Panc1 (cell line): ENCODE measurements around the gene MCF2L2. TPM values are rescaled to one million over a fixed set of nuclear protein-coding genes. Genes with fewer than 3 reads are reported as not detected.

Experiments used
- ATAC-seq: fragments of 200-7000 bp; cut with Tn5 transposase; 2 replicates; pipeline ENCODE4 v1.9.1; 2020; ENCODE audit warnings: mild to moderate bottlenecking, moderate library complexity
- BruUV-seq: library from RNA; stranded (reverse); fragments of 400-500 nt; replicated peaks from 2 replicates; lab custom pipeline; 2021; lab: Mats Ljungman, UMichigan
- CTCF ChIA-PET: fragments of 300-600 bp; sonication (Branson Sonifier 250); formaldehyde crosslinking; loops from one replicate; lab custom pipeline; 2022; ENCODE audit warnings: antibody characterized with exemption; lab: Charles Lee
- POLR2A ChIA-PET: fragments of 300-600 bp; sonication (Branson Sonifier 250); formaldehyde crosslinking; loops from one replicate; lab custom pipeline; 2022; ENCODE audit warnings: antibody characterized with exemption; lab: Charles Lee
- DNase-seq: peaks from one replicate; pipeline ENCODE4 v3.0.0-alpha.2; 2010; ENCODE audit warnings: low read depth, low spot score
- H3K27ac ChIP-seq: 2 replicates; pipeline ENCODE4 v1.5.1; 2011; ENCODE audit warnings: mild to moderate bottlenecking, low read length, inconsistent platforms
- H3K27me3 ChIP-seq: fragments of 200-500 bp; sonication (Bioruptor generic); 2 replicates; pipeline ENCODE4 v1.6.0; 2014; ENCODE audit warnings: low read length, inconsistent platforms; ENCODE audit not compliant: control insufficient read depth, insufficient read depth
- H3K36me3 ChIP-seq: fragments of 200-500 bp; sonication (Bioruptor generic); 2 replicates; pipeline ENCODE4 v1.5.1; 2014; ENCODE audit warnings: inconsistent platforms, mild to moderate bottlenecking, low read length, moderate library complexity; ENCODE audit not compliant: control insufficient read depth, insufficient read depth
- H3K4me1 ChIP-seq: 2 replicates; pipeline ENCODE4 v1.5.1; 2011; ENCODE audit warnings: inconsistent platforms, mild to moderate bottlenecking, low read length, moderate library complexity; ENCODE audit not compliant: control insufficient read depth, insufficient read depth
- H3K4me3 ChIP-seq, 2 experiments: 2 replicates each; pipeline ENCODE4 v1.5.1; 2011 to 2012; ENCODE audit warnings: low read depth in 2 of 2, low read length in 2 of 2, mild to moderate bottlenecking in 2 of 2, inconsistent platforms in 1 of 2, moderate library complexity in 1 of 2
- H3K9me3 ChIP-seq: fragments of 200-500 bp; sonication (Bioruptor generic); 2 replicates; pipeline ENCODE4 v1.5.1; 2014; ENCODE audit warnings: low read depth, mild to moderate bottlenecking, inconsistent platforms, low read length, moderate library complexity; ENCODE audit not compliant: control insufficient read depth, insufficient read depth
- POLR2AphosphoS5 ChIP-seq: IDR thresholded peaks from 2 replicates; pipeline ENCODE4 v1.6.1; 2012; ENCODE audit warnings: mild to moderate bottlenecking, low read depth, low read length, moderate library complexity
- SIN3A ChIP-seq: IDR thresholded peaks from 2 replicates; pipeline ENCODE4 v1.6.1; 2012; ENCODE audit warnings: low read depth, mild to moderate bottlenecking, low read length, moderate library complexity, borderline replicate concordance; ENCODE audit not compliant: insufficient read depth
- TCF7L2 ChIP-seq: IDR thresholded peaks from 2 replicates; pipeline ENCODE4 v1.6.1; 2011; ENCODE audit warnings: mild to moderate bottlenecking, low read depth, low read length, inconsistent platforms
- in situ Hi-C: cut with HindIII; loops from 2 replicates; pipeline ENCODE4 v1.10.0; 2016; ENCODE audit warnings: low sequenced_read_pairs, low pct_unique_long_range_greater_than_20kb
- intact Hi-C: fragments of 100-400 bp; cut with micrococcal nuclease; formaldehyde crosslinking; loops from one replicate; pipeline ENCODE4 v1.10.0; 2022; ENCODE audit not compliant: unreplicated experiment
- total RNA-seq: library from RNA; stranded (reverse); gene quantifications from one replicate; pipeline ENCODE4 v1.2.1, GENCODE V29; 2021; ENCODE audit not compliant: unreplicated experiment
- TF ChIP-seq, protein P1 (sequence below): fragments of 450-650 bp; IDR thresholded peaks from 2 replicates; pipeline ENCODE4 v1.5.1; 2017; ENCODE audit warnings: mild to moderate bottlenecking
- TF ChIP-seq, protein P2 (sequence below), 2 experiments: IDR thresholded peaks; 2 replicates each; pipeline ENCODE4 v1.6.1; 2011 to 2012; ENCODE audit warnings: low read depth in 2 of 2, control low read depth in 1 of 2, low read length in 1 of 2, mild to moderate bottlenecking in 1 of 2, moderate library complexity in 1 of 2; ENCODE audit not compliant: insufficient read depth in 1 of 2

MCF2L2 gene
- total RNA-seq, 1 experiment from 2014 or later, result 1.0 TPM

DNA sequence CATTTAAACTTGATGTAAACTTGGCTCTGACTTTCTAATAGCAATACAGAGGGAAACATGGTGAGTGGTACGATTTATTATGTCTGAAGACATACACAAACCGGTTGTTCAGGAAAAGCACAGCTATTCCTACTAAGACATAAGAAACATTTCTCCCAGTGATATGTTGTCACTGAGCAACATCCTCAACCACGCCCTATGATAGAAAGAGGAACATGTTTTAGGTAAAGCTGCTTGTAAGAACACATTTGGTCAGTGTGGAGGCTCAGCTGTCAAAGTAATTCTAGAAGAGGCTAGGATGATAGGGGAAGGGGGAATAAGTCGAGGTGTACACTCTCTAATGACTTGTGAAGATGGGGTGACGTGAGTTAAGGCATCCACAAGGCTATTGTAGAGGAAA, 218.1 kb downstream of the MCF2L2 start:
- Histone ChIP-seq H3K4me3 (no peak overlapping the region), H3K36me3 (no peaks in the 10 kb centered on the region), H3K27ac (no peak overlapping the region), H3K9me3 (no peaks in the 10 kb centered on the region), H3K4me1 (no peaks in the 10 kb centered on the region), H3K27me3 (no peaks in the 10 kb centered on the region; the same call in 1 of the 2 replicates)
- TF ChIP-seq TCF7L2, result no peak
- TF ChIP-seq, protein P1, sequence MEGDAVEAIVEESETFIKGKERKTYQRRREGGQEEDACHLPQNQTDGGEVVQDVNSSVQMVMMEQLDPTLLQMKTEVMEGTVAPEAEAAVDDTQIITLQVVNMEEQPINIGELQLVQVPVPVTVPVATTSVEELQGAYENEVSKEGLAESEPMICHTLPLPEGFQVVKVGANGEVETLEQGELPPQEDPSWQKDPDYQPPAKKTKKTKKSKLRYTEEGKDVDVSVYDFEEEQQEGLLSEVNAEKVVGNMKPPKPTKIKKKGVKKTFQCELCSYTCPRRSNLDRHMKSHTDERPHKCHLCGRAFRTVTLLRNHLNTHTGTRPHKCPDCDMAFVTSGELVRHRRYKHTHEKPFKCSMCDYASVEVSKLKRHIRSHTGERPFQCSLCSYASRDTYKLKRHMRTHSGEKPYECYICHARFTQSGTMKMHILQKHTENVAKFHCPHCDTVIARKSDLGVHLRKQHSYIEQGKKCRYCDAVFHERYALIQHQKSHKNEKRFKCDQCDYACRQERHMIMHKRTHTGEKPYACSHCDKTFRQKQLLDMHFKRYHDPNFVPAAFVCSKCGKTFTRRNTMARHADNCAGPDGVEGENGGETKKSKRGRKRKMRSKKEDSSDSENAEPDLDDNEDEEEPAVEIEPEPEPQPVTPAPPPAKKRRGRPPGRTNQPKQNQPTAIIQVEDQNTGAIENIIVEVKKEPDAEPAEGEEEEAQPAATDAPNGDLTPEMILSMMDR, result no peak
- TF ChIP-seq, protein P2, sequence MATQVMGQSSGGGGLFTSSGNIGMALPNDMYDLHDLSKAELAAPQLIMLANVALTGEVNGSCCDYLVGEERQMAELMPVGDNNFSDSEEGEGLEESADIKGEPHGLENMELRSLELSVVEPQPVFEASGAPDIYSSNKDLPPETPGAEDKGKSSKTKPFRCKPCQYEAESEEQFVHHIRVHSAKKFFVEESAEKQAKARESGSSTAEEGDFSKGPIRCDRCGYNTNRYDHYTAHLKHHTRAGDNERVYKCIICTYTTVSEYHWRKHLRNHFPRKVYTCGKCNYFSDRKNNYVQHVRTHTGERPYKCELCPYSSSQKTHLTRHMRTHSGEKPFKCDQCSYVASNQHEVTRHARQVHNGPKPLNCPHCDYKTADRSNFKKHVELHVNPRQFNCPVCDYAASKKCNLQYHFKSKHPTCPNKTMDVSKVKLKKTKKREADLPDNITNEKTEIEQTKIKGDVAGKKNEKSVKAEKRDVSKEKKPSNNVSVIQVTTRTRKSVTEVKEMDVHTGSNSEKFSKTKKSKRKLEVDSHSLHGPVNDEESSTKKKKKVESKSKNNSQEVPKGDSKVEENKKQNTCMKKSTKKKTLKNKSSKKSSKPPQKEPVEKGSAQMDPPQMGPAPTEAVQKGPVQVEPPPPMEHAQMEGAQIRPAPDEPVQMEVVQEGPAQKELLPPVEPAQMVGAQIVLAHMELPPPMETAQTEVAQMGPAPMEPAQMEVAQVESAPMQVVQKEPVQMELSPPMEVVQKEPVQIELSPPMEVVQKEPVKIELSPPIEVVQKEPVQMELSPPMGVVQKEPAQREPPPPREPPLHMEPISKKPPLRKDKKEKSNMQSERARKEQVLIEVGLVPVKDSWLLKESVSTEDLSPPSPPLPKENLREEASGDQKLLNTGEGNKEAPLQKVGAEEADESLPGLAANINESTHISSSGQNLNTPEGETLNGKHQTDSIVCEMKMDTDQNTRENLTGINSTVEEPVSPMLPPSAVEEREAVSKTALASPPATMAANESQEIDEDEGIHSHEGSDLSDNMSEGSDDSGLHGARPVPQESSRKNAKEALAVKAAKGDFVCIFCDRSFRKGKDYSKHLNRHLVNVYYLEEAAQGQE (IDR thresholded peaks at IDR 0.05; ENCODE audit: insufficient read depth in 1 of 2, low read depth in 2 of 2, low read length in 1 of 2), result no peak
- TF ChIP-seq POLR2AphosphoS5, result no peak
- no peak for TF ChIP-seq SIN3A
- POLR2A ChIA-PET, result no interaction called here
- ATAC-seq (no peak), DNase-seq (no peak)
- intact Hi-C loops (no loop called here), in situ Hi-C loops (no loop called here)
- BruUV-seq, result no TSS peak
- CTCF ChIA-PET, result no interaction called here

DNA sequence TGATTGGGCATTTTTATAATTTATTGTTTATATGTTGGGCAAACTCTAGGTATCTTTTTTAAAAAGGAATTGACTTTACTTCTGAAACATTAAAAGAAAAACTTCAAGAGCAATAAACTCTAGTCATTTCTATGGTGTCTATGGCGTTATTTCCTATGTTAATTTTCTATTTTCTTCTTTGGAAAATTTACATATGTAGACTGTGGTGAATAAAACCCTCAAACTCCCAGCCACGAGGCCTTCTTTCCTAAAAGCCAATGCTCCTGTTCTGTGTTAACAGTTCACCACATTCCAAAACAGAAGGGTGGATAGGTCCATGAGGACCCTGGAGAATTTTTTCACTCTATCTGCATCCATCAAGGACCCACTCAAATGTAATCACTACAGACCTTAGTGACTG, 219.6 kb downstream of the MCF2L2 start:
- ATAC-seq (no peak), DNase-seq (no peak)
- in situ Hi-C loops (no loop called here), intact Hi-C loops (no loop called here)
- no TSS peak for BruUV-seq
- H3K9me3 ChIP-seq, result peaks cover 2% of the 10 kb centered on the region; the same call in 1 of the 2 replicates
- H3K36me3 ChIP-seq, result no peaks in the 10 kb centered on the region
- H3K27ac ChIP-seq, result no peak overlapping the region
- TF ChIP-seq POLR2AphosphoS5 (no peak), SIN3A (no peak), TCF7L2 (no peak)
- TF ChIP-seq, protein P1, result no peak
- TF ChIP-seq, protein P2 (IDR thresholded peaks at IDR 0.05; ENCODE audit: insufficient read depth in 1 of 2, low read depth in 2 of 2, low read length in 1 of 2), result no peak
- ChIA-PET CTCF (no interaction called here), POLR2A (interaction anchor here (0.8 kb wide), 1 partner anchor 487 kb away, joined by 3 read pairs; no protein-coding TSS in a partner anchor)
- H3K4me3 ChIP-seq, result no peak overlapping the region
- no peaks in the 10 kb centered on the region; the same call in 1 of the 2 replicates for H3K27me3 ChIP-seq
- H3K4me1 ChIP-seq, result no peaks in the 10 kb centered on the region
